Epithelial cell of prostate (primary cell): ENCODE results near the gene APOH.
A peak's percentile ranks its signal among the peaks of the same experiment; 100 is the strongest.

ENCODE experiments used
- DNase-seq: peaks from one replicate; pipeline ENCODE4 v3.0.0-alpha.2; 2011; ENCODE audit warnings: low read depth, low spot score
- H3K27ac ChIP-seq: fragments of 450-650 bp; 2 replicates; pipeline ENCODE4 v1.5.1; 2017; ENCODE audit warnings: mild to moderate bottlenecking

APOH gene

DNA sequence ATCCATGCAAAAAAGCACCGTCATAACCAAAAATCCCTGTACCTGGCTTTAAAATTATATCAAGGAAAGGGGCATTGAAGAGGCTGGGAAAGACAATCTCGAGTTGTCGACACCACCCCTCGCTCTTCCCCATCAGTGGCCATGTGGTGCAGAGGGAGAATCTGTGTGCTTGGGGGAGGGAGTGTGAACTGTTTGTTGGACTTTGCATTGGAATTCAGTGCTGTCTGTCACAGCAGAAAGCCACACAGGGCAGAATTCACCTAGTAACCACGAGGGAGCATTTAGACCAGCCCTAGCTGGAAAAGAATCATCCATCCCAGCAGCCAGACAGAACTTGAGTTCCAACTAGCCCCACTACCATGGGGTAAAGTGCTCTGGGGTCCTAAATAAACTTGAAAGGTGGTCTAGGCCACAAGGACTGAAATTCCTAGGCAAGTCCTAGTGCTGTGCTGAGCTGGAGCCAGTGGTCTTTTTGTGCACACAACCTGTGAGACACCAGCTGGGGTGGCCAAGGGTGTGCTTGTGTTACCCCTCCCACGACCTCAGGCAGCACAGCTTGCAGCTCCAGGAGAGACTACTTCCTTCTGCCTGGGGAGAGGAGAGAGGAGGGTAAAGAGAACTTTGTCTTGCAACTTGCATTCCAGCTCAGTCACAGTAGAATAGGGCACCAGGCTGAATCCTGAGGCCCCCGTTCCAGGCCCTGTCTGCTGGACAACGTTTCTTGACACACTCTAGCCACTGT is 25.8 kb downstream of the APOH start:
- no peak for DNase-seq
- H3K27ac ChIP-seq = no peak overlapping the region

DNA sequence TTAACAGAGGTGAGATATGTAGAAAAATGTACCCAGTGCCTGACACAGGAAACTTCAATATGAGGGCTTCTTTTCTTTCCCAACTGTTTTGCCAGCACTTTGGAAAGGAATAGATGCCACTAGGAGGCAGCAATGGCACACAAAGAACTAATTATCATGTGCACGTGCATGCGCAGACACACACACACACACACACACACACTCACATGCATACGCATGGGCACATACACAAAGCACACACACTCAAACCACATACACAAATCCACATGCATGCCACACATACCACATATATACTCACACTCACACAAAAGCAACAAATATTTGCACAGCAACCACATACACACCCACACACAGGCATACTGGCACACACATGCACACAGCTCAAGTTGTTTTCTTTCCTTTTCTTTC is 28.5 kb downstream of the APOH start:
- peak; percentile 34 for DNase-seq
- no peak overlapping the region for H3K27ac ChIP-seq

GRCh38 chr17:66198242-66198641 is 31.0 kb downstream of the APOH start:
- DNase-seq = no peak
- H3K27ac ChIP-seq = no peak overlapping the region

DNA sequence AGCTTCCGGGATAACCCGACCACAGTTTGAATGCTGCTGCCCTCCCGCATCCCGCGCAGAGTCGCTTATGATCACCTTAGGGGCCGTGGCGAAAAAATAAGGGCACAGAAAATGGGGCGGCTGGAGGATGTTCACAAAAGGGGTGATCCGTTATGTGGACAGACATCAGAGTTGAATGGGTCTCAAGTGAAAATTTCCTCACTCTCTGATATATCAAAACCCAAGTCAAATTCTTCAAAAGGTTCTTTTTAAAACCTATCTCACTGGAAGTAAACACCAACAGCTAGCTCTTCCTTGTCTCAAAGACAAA is 36.9 kb downstream of the APOH start:
- no peak for DNase-seq
- H3K27ac ChIP-seq = no peak overlapping the region

- H3K27ac ChIP-seq = no peak within 1 kb of the TSS
- DNase-seq = no peak
These were observed 37.4 kb downstream of the APOH start, which contains the start of gene CEP112 for GRCh38 chr17:66191593-66192377. Gene CEP112, minus strand, starts transcription at chr17:66192133.

GRCh38 chr17:66190738-66191592 is 38.2 kb downstream of the APOH start:
- no peak overlapping the region for H3K27ac ChIP-seq
- no peak for DNase-seq

DNA sequence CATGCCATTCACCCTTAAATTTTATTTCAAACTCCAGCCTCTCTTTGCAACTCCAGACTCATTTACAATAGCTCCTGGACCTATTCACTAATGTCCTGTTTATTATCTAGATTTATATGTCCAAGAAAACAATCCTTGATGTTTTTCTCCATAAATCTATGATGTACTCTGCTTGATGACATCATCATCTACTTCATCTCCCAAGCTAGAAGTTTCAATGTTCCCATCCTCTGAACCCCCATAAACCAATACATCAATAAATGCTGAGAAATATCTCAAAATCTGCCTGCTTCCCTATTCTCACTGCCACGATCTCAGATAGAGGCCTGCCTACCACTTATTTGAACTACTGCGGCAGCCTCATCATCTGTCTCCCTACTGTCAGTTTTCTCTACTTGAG is 41.5 kb downstream of the APOH start:
- no peak for DNase-seq

DNA sequence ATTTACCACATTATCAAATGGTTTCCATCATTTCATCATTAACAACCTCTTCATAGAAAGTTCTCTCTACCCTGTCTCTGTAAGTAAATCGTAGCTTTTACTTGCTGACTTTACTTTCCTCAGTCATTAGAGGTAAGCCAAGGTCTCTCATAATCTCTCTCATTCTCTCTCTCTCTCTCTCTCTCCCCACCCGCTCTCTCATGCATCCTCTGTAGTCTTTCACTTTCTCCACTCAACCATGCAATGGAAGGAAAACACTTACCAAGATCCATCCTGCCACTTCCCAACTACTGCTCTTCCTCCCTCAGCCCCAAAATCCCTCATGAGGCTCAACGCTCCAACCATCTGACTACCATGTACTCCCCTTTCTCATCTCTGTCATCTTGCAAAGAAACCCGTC is 43.4 kb downstream of the APOH start:
- no peak overlapping the region for H3K27ac ChIP-seq
- DNase-seq = no peak

More for the DNA sequence above, 41.5 kb downstream of the APOH start:
- no peak overlapping the region for H3K27ac ChIP-seq

DNA sequence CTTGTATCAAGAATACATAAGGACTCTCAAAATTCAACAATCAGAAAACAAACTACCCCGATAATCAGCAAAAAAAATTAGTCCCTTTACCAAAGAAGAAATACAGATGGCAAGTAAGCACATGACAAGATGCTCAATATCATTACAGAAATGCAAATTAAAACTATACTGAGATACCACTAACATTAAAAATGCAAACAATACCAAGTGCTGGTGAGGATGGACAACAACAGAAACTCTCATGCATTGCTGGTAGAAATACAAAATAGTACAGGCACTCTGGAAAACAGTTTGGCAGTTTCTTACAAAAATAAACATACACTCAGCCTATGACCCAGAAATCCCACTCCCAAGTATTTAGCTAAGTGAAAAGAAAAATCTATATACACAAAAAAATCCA is 44.8 kb downstream of the APOH start:
- H3K27ac ChIP-seq = no peak overlapping the region
- no peak for DNase-seq

GRCh38 chr17:66183529-66183928 is 45.7 kb downstream of the APOH start:
- no peak for DNase-seq
- H3K27ac ChIP-seq = no peak overlapping the region

GRCh38 chr17:66178642-66179041 is 50.6 kb downstream of the APOH start:
- DNase-seq = no peak
- H3K27ac ChIP-seq = no peak overlapping the region

DNA sequence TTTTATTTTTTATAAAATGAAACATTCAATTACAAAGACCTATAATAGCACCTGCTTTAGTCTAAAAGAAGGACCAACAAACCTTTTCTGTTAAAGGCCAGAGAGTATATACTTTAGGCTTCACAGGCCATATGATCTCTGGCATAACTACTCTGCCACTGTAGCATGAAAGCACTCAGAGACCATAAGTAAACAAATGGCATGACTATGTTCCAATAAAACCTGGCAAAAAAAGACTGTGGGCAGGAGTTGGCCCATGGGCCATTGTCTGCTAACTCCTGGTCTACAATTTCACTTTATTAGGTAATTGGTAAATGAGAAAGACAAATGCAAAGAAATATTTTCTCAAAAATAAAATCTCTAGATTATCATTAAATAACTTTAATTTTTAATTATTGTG is 52.2 kb downstream of the APOH start:
- H3K27ac ChIP-seq = no peak overlapping the region
- DNase-seq = no peak

DNA sequence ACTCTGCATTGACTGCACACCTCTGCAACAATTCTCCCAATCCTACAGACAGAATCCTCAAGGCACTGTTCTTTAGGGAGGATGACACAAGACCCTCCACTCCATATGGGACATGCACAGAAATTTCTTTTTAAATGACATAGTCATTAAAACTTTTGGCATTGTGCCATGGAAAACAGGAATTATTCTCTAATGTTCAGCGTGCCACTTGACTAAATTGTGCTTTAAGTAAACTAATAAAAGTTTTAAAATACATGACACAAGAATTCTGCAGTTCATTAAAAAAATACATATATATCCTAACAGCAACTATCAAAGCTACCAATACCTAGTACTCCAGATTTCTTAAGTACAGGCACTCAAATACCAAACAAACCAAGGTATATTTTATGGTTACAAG is 53.3 kb downstream of the APOH start:
- H3K27ac ChIP-seq = no peak overlapping the region
- no peak for DNase-seq

DNA sequence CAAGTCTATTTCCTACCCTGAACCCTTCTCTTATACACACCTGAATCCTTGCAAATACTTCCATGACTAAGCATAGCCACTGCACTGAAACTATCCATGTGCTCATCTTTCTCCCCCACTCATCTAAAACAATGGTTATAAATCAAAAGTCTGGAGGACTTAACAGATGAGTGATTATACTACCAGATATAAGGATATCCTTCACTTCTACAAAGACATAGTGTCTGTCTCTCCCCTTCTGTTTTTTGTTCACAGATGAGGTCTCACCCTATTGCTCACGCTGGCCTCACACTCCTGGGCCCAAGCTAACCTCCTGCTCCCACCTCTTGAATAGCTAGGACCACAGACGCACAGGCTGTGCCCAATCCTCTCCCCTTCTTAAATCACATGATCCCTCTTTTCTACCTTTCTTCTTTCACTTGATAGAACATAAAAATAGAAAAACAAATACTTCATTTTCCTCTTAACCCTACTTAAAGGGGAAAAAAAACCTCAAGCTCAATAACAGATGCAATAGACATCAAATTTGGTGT is 56.5 kb downstream of the APOH start:
- DNase-seq = no peak
- H3K27ac ChIP-seq = no peak overlapping the region

GRCh38 chr17:66172144-66172543 is 57.1 kb downstream of the APOH start:
- H3K27ac ChIP-seq = no peak overlapping the region
- no peak for DNase-seq

GRCh38 chr17:66171692-66172091 is 57.5 kb downstream of the APOH start:
- no peak overlapping the region for H3K27ac ChIP-seq
- no peak for DNase-seq

GRCh38 chr17:66171172-66171571 is 58.0 kb downstream of the APOH start:
- DNase-seq = no peak
- no peak overlapping the region for H3K27ac ChIP-seq

DNA sequence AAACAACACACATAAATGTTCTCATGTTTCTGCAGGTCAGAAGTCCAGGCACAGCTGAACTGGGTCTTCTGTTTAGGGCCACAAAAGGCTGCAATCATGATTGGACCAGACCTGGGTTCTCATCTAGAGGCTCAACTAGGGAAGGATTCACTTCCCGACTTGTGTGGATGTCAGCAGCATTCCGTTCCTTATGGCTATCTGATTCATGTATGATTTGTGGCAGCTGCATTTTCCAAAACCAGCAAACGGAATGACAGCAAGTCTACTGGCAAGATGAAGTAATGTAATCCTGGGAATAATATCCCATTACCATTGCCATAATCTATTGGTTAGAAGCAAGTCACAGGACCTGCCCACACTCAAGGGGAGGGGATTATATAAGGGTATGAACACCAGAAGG is 59.4 kb downstream of the APOH start:
- no peak for DNase-seq
- no peak overlapping the region for H3K27ac ChIP-seq

GRCh38 chr17:66167189-66167815 is 61.9 kb downstream of the APOH start:
- no peak for DNase-seq
- no peak overlapping the region for H3K27ac ChIP-seq

- no peak overlapping the region for H3K27ac ChIP-seq
- no peak for DNase-seq
These were observed 63.6 kb downstream of the APOH start for GRCh38 chr17:66165537-66166123.
